H9 (cell line): Measurements from ENCODE around the gene SLC39A1. TPM values are rescaled to one million over a fixed set of nuclear protein-coding genes. Genes with fewer than 3 reads are reported as not detected.

ENCODE experiments used
- DNase-seq: peaks from one replicate; pipeline ENCODE4 v3.0.0-alpha.2; 2017
- H2AFZ ChIP-seq: one replicate; pipeline ENCODE4 v1.6.1; 2013; ENCODE audit warnings: mild to moderate bottlenecking, low read length, control low read depth, moderate library complexity
- H2AK5ac ChIP-seq: 2 replicates; pipeline ENCODE4 v1.6.1; 2013; ENCODE audit warnings: low read length, control low read depth, mixed read lengths; ENCODE audit not compliant: insufficient read length
- H2BK120ac ChIP-seq: one replicate; pipeline ENCODE4 v1.6.1; 2013; ENCODE audit warnings: low read depth, mild to moderate bottlenecking, low read length, control low read depth, inconsistent platforms; ENCODE audit not compliant: poor library complexity, severe bottlenecking
- H2BK12ac ChIP-seq: 2 replicates; pipeline ENCODE4 v1.6.1; 2013; ENCODE audit warnings: low read length, control low read depth, mixed read lengths, low read depth; ENCODE audit not compliant: insufficient read length
- H2BK15ac ChIP-seq: 2 replicates; pipeline ENCODE4 v1.6.1; 2013; ENCODE audit warnings: low read depth, low read length, control low read depth
- H2BK20ac ChIP-seq: one replicate; pipeline ENCODE4 v1.6.1; 2013; ENCODE audit warnings: low read depth, mild to moderate bottlenecking, low read length, control low read depth, inconsistent platforms; ENCODE audit not compliant: poor library complexity, severe bottlenecking
- H2BK5ac ChIP-seq: 2 replicates; pipeline ENCODE4 v1.6.1; 2013; ENCODE audit warnings: low read length, control low read depth, mixed read lengths; ENCODE audit not compliant: insufficient read length
- H3K14ac ChIP-seq: 2 replicates; pipeline ENCODE4 v1.6.1; 2013; ENCODE audit warnings: low read length, control low read depth; ENCODE audit not compliant: insufficient read depth
- H3K18ac ChIP-seq: 2 replicates; pipeline ENCODE4 v1.6.1; 2013; ENCODE audit warnings: low read depth, mild to moderate bottlenecking, mixed read lengths, low read length, control low read depth; ENCODE audit not compliant: insufficient read length
- H3K23ac ChIP-seq: 2 replicates; pipeline ENCODE4 v1.6.1; 2013; ENCODE audit warnings: low read length, control low read depth, mixed read lengths, low read depth; ENCODE audit not compliant: insufficient read length
- H3K23me2 ChIP-seq: 2 replicates; pipeline ENCODE4 v1.6.1; 2013; ENCODE audit warnings: low read depth, mild to moderate bottlenecking, mixed read lengths, low read length, control low read depth; ENCODE audit not compliant: insufficient read length, poor library complexity, severe bottlenecking
- H3K27ac ChIP-seq: 2 replicates; pipeline ENCODE4 v1.5.1; 2013; ENCODE audit warnings: low read length, control low read depth, mixed read lengths, low read depth; ENCODE audit not compliant: insufficient read length
- H3K27me3 ChIP-seq: 2 replicates; pipeline ENCODE4 v1.6.1; 2013; ENCODE audit warnings: low read length, control low read depth, inconsistent platforms; ENCODE audit not compliant: insufficient read depth
- H3K4ac ChIP-seq: 2 replicates; pipeline ENCODE4 v1.6.1; 2013; ENCODE audit warnings: low read depth, mild to moderate bottlenecking, control low read depth, inconsistent platforms, low read length, moderate library complexity
- H3K4me1 ChIP-seq: 2 replicates; pipeline ENCODE4 v1.6.1; 2013; ENCODE audit warnings: low read length, control low read depth, inconsistent platforms; ENCODE audit not compliant: insufficient read depth
- H3K4me2 ChIP-seq: 2 replicates; pipeline ENCODE4 v1.6.1; 2013; ENCODE audit warnings: low read length, control low read depth, mixed read lengths; ENCODE audit not compliant: insufficient read length, insufficient read depth
- H3K56ac ChIP-seq: 2 replicates; pipeline ENCODE4 v1.6.1; 2013; ENCODE audit warnings: low read depth, mild to moderate bottlenecking, mixed read lengths, low read length, control low read depth; ENCODE audit not compliant: insufficient read length
- H3K79me1 ChIP-seq: 2 replicates; pipeline ENCODE4 v1.6.1; 2013; ENCODE audit warnings: low read depth, mild to moderate bottlenecking, moderate library complexity, low read length, control low read depth, inconsistent platforms; ENCODE audit not compliant: insufficient read depth, poor library complexity, severe bottlenecking
- H3K79me2 ChIP-seq: 2 replicates; pipeline ENCODE4 v1.6.1; 2013; ENCODE audit warnings: low read length, control low read depth, inconsistent platforms; ENCODE audit not compliant: insufficient read depth
- H3K9ac ChIP-seq: 2 replicates; pipeline ENCODE4 v1.6.1; 2013; ENCODE audit warnings: low read length, control low read depth, mixed read lengths; ENCODE audit not compliant: insufficient read length; ENCODE audit errors: extremely low read depth
- H3K9me3 ChIP-seq: one replicate; pipeline ENCODE4 v1.6.1; 2013; ENCODE audit warnings: low read depth, low read length, inconsistent platforms; ENCODE audit not compliant: control insufficient read depth
- H3T11ph ChIP-seq: one replicate; pipeline ENCODE4 v1.6.1; 2013; ENCODE audit warnings: mild to moderate bottlenecking, low read length, control low read depth, inconsistent platforms
- H4K20me1 ChIP-seq: one replicate; pipeline ENCODE4 v1.6.1; 2013; ENCODE audit not compliant: control insufficient read depth, insufficient read length, insufficient read depth
- H4K5ac ChIP-seq: 2 replicates; pipeline ENCODE4 v1.6.1; 2013; ENCODE audit warnings: low read depth, mild to moderate bottlenecking, mixed read lengths, low read length, control low read depth; ENCODE audit not compliant: insufficient read length
- H4K8ac ChIP-seq: replicated peaks from 2 replicates; pipeline ENCODE4 v1.6.1; 2013; ENCODE audit warnings: low read length, control low read depth, mixed read lengths, low read depth; ENCODE audit not compliant: insufficient read length
- H4K91ac ChIP-seq: 2 replicates; pipeline ENCODE4 v1.6.1; 2013; ENCODE audit warnings: low read depth, mild to moderate bottlenecking, moderate library complexity, mixed read lengths, low read length, control low read depth; ENCODE audit not compliant: insufficient read length
- H3K27ac Mint-ChIP-seq, 3 experiments: 2 replicates in 2 of 3; 3 replicates in 1 of 3; pipeline ENCODE4 v1.8.0; 2020 to 2021; ENCODE audit warnings: mixed read lengths in 3 of 3, mild to moderate bottlenecking in 1 of 3, moderate library complexity in 1 of 3
- H3K27me3 Mint-ChIP-seq: 2 replicates; pipeline ENCODE4 v1.8.0; 2021; ENCODE audit warnings: low read depth, mild to moderate bottlenecking, moderate library complexity, mixed read lengths
- H3K36me3 Mint-ChIP-seq, 3 experiments: 2 replicates in 2 of 3; 3 replicates in 1 of 3; pipeline ENCODE4 v1.8.0; 2020 to 2021; ENCODE audit warnings: low read depth in 3 of 3, mixed read lengths in 3 of 3; ENCODE audit not compliant: insufficient read depth in 1 of 3
- H3K4me1 Mint-ChIP-seq, 2 experiments: 2 replicates each; pipeline ENCODE4 v1.8.0; 2020; ENCODE audit warnings: mixed read lengths in 2 of 2
- H3K4me3 Mint-ChIP-seq, 2 experiments: 2 replicates in 1 of 2; 3 replicates in 1 of 2; pipeline ENCODE4 v1.8.0; 2020 to 2021; ENCODE audit warnings: mild to moderate bottlenecking in 2 of 2, mixed read lengths in 2 of 2, moderate library complexity in 1 of 2
- H3K9me3 Mint-ChIP-seq, 2 experiments: 2 replicates in 1 of 2; 3 replicates in 1 of 2; pipeline ENCODE4 v1.8.0; 2020; ENCODE audit warnings: mild to moderate bottlenecking in 2 of 2, mixed read lengths in 2 of 2, moderate library complexity in 1 of 2
- CTCF ChIP-seq: fragments of 200-600 bp; sonication (generic); conservative IDR thresholded peaks from 3 replicates; pipeline ENCODE4 v1.8.0; 2021; ENCODE audit warnings: antibody characterized with exemption, mild to moderate bottlenecking
- whole genome bisulfite sequencing: extraction: QIAGEN DNeasy Blood & Tissue Kit; methylation state at CpG from one replicate; pipeline ENCODE4 v1.1.7; 2013; ENCODE audit warnings: missing lambda C conversion rate, low lambda C conversion rate, mixed read lengths; ENCODE audit not compliant: insufficient read length; ENCODE audit errors: extremely low coverage; 5-methylcytosine and 5-hydroxymethylcytosine counted together
- total RNA-seq: library from RNA; stranded (reverse); gene quantifications from 2 replicates; pipeline ENCODE4 v1.2.1, GENCODE V29; 2021

Gene SLC39A1
- total RNA-seq, 1 experiment from 2014 or later = 161 TPM

GRCh38 chr1:153929426-153929825, 33.9 kb downstream of the SLC39A1 start:
- Histone ChIP-seq H3K9me3 (no peaks in the 10 kb centered on the region), H3K79me2 (no peaks in the 10 kb centered on the region), H2BK20ac (no peak overlapping the region), H4K20me1 (no peaks in the 10 kb centered on the region), H2AFZ (no peak overlapping the region), H3K23me2 (no peaks in the 10 kb centered on the region), H3T11ph (no peak overlapping the region), H4K5ac (no peak overlapping the region), H3K4me1 (no peaks in the 10 kb centered on the region), H2BK15ac (no peak overlapping the region), H3K4me2 (no peak overlapping the region), H3K9ac (no peak overlapping the region), H3K27ac (no peak overlapping the region), H2BK5ac (no peak overlapping the region), H2BK120ac (no peak overlapping the region), H3K56ac (no peak overlapping the region), H4K91ac (no peak overlapping the region), H3K79me1 (no peaks in the 10 kb centered on the region), H4K8ac (no peak overlapping the region), H3K18ac (no peak overlapping the region), H3K27me3 (no peaks in the 10 kb centered on the region), H3K4ac (no peak overlapping the region), H2AK5ac (no peak overlapping the region), H3K23ac (no peak overlapping the region), H3K14ac (no peak overlapping the region), H2BK12ac (no peak overlapping the region)
- Mint-ChIP-seq H3K36me3 (peaks cover 15 to 38% (median 29%) of the 10 kb centered on the region in 3 experiments; a peak in 6 of 7 replicates), H3K4me1 (no peaks in the 10 kb centered on the region), H3K27me3 (no peaks in the 10 kb centered on the region), H3K4me3 (no peak overlapping the region), H3K27ac (peak overlapping the region in 1 of 3 experiments; percentile 83; a peak in 2 of 7 replicates), H3K9me3 (no peaks in the 10 kb centered on the region)
- WGBS = no CpG with 5 or more reads among the region's 5 CpGs
- TF ChIP-seq CTCF = no peak
- no peak for DNase-seq
